Neural cell (in vitro differentiated cells): Measurements from ENCODE around the gene RAP2A. TPM values are rescaled to one million over a fixed set of nuclear protein-coding genes. Genes with fewer than 3 reads are reported as not detected.
A peak's percentile ranks its signal among the peaks of the same experiment; 100 is the strongest.

Source experiments
- H2AFZ ChIP-seq: fragments of 200-600, 300-800 bp; sonication (generic), shearing (Covaris generic); 2 replicates; pipeline ENCODE4 v1.6.0; 2014; ENCODE audit warnings: low read depth, mild to moderate bottlenecking, antibody characterized with exemption, low read length, moderate library complexity
- H3F3A ChIP-seq: fragments of 200-600 bp; shearing (Covaris generic); 2 replicates; pipeline ENCODE4 v1.6.1; 2016; ENCODE audit warnings: mild to moderate bottlenecking, moderate library complexity, mixed read lengths, antibody characterized with exemption, low read length; ENCODE audit not compliant: insufficient read depth, poor library complexity, severe bottlenecking
- H3K27ac ChIP-seq: fragments of 200-600, 300-800 bp; sonication (generic), shearing (Covaris generic); 2 replicates; pipeline ENCODE4 v1.5.1; 2014; ENCODE audit warnings: mild to moderate bottlenecking, low read length, moderate library complexity
- H3K27me3 ChIP-seq: fragments of 300-800, 200-600 bp; sonication (generic), shearing (Covaris generic); 2 replicates; pipeline ENCODE4 v1.6.0; 2014; ENCODE audit warnings: mild to moderate bottlenecking, low read depth, low read length, moderate library complexity; ENCODE audit not compliant: insufficient read depth
- H3K36me3 ChIP-seq: fragments of 300-800, 200-600 bp; sonication (generic), shearing (Covaris generic); 2 replicates; pipeline ENCODE4 v1.5.1; 2014; ENCODE audit warnings: mild to moderate bottlenecking, antibody characterized with exemption, low read length, moderate library complexity; ENCODE audit not compliant: insufficient read depth
- H3K4me2 ChIP-seq: fragments of 300-800, 200-600 bp; sonication (generic), shearing (Covaris generic); 2 replicates; pipeline ENCODE4 v1.6.0; 2014; ENCODE audit warnings: mild to moderate bottlenecking, low read length
- H3K4me3 ChIP-seq: fragments of 300-800, 200-600 bp; sonication (generic), shearing (Covaris generic); 2 replicates; pipeline ENCODE4 v1.5.1; 2014; ENCODE audit warnings: mild to moderate bottlenecking, low read length, moderate library complexity
- H3K79me2 ChIP-seq: fragments of 200-600 bp; shearing (Covaris generic); replicated peaks from 2 replicates; pipeline ENCODE4 v1.6.0; 2014; ENCODE audit warnings: mild to moderate bottlenecking, low read length, moderate library complexity; ENCODE audit not compliant: insufficient read depth
- H3K9ac ChIP-seq: fragments of 300-800, 200-600 bp; sonication (generic), shearing (Covaris generic); 2 replicates; pipeline ENCODE4 v1.6.1; 2016; ENCODE audit warnings: mild to moderate bottlenecking, low read length, mixed read lengths
- H3K9me2 ChIP-seq: fragments of 200-600 bp; shearing (Covaris generic); 2 replicates; pipeline ENCODE4 v1.6.1; 2016; ENCODE audit warnings: mild to moderate bottlenecking, low read length, mixed read lengths; ENCODE audit not compliant: insufficient read depth
- H3K9me3 ChIP-seq: fragments of 200-600, 300-800 bp; sonication (generic), shearing (Covaris generic); 2 replicates; pipeline ENCODE4 v1.6.1; 2016; ENCODE audit warnings: mild to moderate bottlenecking, mixed run types, low read length, moderate library complexity, mixed read lengths
- H4K20me1 ChIP-seq: fragments of 200-600 bp; shearing (Covaris generic); 2 replicates; pipeline ENCODE4 v1.6.1; 2016; ENCODE audit warnings: mild to moderate bottlenecking, mixed run types; ENCODE audit not compliant: insufficient read depth
- EP300 ChIP-seq: fragments of 450-650 bp; conservative IDR thresholded peaks from 2 replicates; pipeline ENCODE4 v1.6.1; 2014; ENCODE audit warnings: antibody characterized with exemption, mild to moderate bottlenecking, moderate library complexity; ENCODE audit not compliant: poor library complexity, severe bottlenecking
- EZH2 ChIP-seq: fragments of 200-600, 300-800 bp; shearing (Covaris generic), sonication (generic); IDR thresholded peaks from 2 replicates; pipeline ENCODE4 v1.6.1; 2014; ENCODE audit warnings: antibody characterized with exemption, low read length, borderline replicate concordance, mild to moderate bottlenecking; ENCODE audit not compliant: insufficient read depth, poor library complexity, severe bottlenecking
- MXI1 ChIP-seq: fragments of 450-650 bp; conservative IDR thresholded peaks from 2 replicates; pipeline ENCODE4 v1.6.1; 2014; ENCODE audit warnings: antibody characterized with exemption, mild to moderate bottlenecking; ENCODE audit not compliant: poor library complexity, severe bottlenecking
- POLR2AphosphoS5 ChIP-seq: IDR thresholded peaks from 2 replicates; pipeline ENCODE4 v1.6.1; 2012
- RAD21 ChIP-seq: fragments of 450-650 bp; conservative IDR thresholded peaks from 2 replicates; pipeline ENCODE4 v1.6.1; 2014; ENCODE audit warnings: antibody characterized with exemption, mild to moderate bottlenecking, moderate library complexity
- SMC3 ChIP-seq: fragments of 450-650 bp; conservative IDR thresholded peaks from 2 replicates; pipeline ENCODE4 v1.6.1; 2014; ENCODE audit warnings: antibody characterized with exemption, mild to moderate bottlenecking, moderate library complexity; ENCODE audit not compliant: poor library complexity
- TAF1 ChIP-seq: IDR thresholded peaks from 2 replicates; pipeline ENCODE4 v1.6.1; 2012; ENCODE audit warnings: low read depth
- polyA plus RNA-seq: library from polyadenylated mRNA; depleted of rRNA; stranded (reverse); fragments of >200 nt; gene quantifications from 2 replicates; pipeline ENCODE4 v1.2.3, GENCODE V29; 2014
- TF ChIP-seq, protein P1 (sequence below): fragments of 450-650 bp; IDR thresholded peaks from 2 replicates; pipeline ENCODE4 v1.5.1; 2014; ENCODE audit warnings: antibody characterized with exemption, mild to moderate bottlenecking, moderate library complexity; ENCODE audit not compliant: poor library complexity, severe bottlenecking
- TF ChIP-seq, protein P2 (sequence below): IDR thresholded peaks from 2 replicates; pipeline ENCODE4 v1.6.1; 2012; ENCODE audit warnings: borderline replicate concordance

RAP2A gene
- polyA plus RNA-seq, 1 donor from 2014 or later: 55.3 TPM

- no peak for TF ChIP-seq TAF1
- TF ChIP-seq EP300: peak; percentile 98
- peak; percentile 91 for TF ChIP-seq POLR2AphosphoS5
- no peak for TF ChIP-seq EZH2
- peak; percentile 44 for TF ChIP-seq SMC3
- TF ChIP-seq RAD21: no peak
- TF ChIP-seq, protein P1, sequence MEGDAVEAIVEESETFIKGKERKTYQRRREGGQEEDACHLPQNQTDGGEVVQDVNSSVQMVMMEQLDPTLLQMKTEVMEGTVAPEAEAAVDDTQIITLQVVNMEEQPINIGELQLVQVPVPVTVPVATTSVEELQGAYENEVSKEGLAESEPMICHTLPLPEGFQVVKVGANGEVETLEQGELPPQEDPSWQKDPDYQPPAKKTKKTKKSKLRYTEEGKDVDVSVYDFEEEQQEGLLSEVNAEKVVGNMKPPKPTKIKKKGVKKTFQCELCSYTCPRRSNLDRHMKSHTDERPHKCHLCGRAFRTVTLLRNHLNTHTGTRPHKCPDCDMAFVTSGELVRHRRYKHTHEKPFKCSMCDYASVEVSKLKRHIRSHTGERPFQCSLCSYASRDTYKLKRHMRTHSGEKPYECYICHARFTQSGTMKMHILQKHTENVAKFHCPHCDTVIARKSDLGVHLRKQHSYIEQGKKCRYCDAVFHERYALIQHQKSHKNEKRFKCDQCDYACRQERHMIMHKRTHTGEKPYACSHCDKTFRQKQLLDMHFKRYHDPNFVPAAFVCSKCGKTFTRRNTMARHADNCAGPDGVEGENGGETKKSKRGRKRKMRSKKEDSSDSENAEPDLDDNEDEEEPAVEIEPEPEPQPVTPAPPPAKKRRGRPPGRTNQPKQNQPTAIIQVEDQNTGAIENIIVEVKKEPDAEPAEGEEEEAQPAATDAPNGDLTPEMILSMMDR: no peak
- no peak for TF ChIP-seq MXI1
- TF ChIP-seq, protein P2, sequence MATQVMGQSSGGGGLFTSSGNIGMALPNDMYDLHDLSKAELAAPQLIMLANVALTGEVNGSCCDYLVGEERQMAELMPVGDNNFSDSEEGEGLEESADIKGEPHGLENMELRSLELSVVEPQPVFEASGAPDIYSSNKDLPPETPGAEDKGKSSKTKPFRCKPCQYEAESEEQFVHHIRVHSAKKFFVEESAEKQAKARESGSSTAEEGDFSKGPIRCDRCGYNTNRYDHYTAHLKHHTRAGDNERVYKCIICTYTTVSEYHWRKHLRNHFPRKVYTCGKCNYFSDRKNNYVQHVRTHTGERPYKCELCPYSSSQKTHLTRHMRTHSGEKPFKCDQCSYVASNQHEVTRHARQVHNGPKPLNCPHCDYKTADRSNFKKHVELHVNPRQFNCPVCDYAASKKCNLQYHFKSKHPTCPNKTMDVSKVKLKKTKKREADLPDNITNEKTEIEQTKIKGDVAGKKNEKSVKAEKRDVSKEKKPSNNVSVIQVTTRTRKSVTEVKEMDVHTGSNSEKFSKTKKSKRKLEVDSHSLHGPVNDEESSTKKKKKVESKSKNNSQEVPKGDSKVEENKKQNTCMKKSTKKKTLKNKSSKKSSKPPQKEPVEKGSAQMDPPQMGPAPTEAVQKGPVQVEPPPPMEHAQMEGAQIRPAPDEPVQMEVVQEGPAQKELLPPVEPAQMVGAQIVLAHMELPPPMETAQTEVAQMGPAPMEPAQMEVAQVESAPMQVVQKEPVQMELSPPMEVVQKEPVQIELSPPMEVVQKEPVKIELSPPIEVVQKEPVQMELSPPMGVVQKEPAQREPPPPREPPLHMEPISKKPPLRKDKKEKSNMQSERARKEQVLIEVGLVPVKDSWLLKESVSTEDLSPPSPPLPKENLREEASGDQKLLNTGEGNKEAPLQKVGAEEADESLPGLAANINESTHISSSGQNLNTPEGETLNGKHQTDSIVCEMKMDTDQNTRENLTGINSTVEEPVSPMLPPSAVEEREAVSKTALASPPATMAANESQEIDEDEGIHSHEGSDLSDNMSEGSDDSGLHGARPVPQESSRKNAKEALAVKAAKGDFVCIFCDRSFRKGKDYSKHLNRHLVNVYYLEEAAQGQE: peak; percentile 90
- Histone ChIP-seq H3K9ac (peak overlapping the region; percentile 96), H3K4me3 (peak overlapping the region; percentile 78), H3K36me3 (no peaks in the 10 kb centered on the region), H3K27ac (peak overlapping the region; percentile 99), H3K9me2 (no peaks in the 10 kb centered on the region), H3K9me3 (no peaks in the 10 kb centered on the region), H4K20me1 (no peaks in the 10 kb centered on the region), H3F3A (no peaks in the 10 kb centered on the region), H3K27me3 (no peaks in the 10 kb centered on the region), H3K4me2 (peak overlapping the region; percentile 34), H3K79me2 (peaks cover 51% of the 10 kb centered on the region), H2AFZ (peak overlapping the region; percentile 98)
Measured at GRCh38 chr13:97432917-97433726, 847 bp upstream of the RAP2A start.

GRCh38 chr13:97434397-97435201, 630 bp downstream of the RAP2A start:
- TF ChIP-seq, protein P2: no peak
- TF ChIP-seq MXI1 (no peak), RAD21 (peak; percentile 39), EP300 (no peak), POLR2AphosphoS5 (peak; percentile 26), SMC3 (peak; percentile 35), EZH2 (no peak)
- H3K4me3 ChIP-seq: peak overlapping the region; percentile 81
- H4K20me1 ChIP-seq: no peaks in the 10 kb centered on the region
- H3K4me2 ChIP-seq: peak overlapping the region; percentile 64
- H2AFZ ChIP-seq: peak overlapping the region; percentile 0
- H3K9me3 ChIP-seq: no peaks in the 10 kb centered on the region
- H3F3A ChIP-seq: no peaks in the 10 kb centered on the region
- H3K9ac ChIP-seq: peak overlapping the region; percentile 75
- H3K79me2 ChIP-seq: peaks cover 60% of the 10 kb centered on the region
- H3K27me3 ChIP-seq: no peaks in the 10 kb centered on the region
- no peaks in the 10 kb centered on the region for H3K36me3 ChIP-seq
- H3K27ac ChIP-seq: peak overlapping the region; percentile 76
- H3K9me2 ChIP-seq: no peaks in the 10 kb centered on the region
